ENCODE results near the gene ZNF319. TPM values are rescaled to one million over a fixed set of nuclear protein-coding genes. Genes with fewer than 3 reads are reported as not detected.

ZNF319 gene
- total and polyA plus RNA-seq, 2 of the 13 experiments (the other 11 are each of a cell fraction or from before 2014, with no cell fraction given), result 2.4 to 3.6 TPM

DNA sequence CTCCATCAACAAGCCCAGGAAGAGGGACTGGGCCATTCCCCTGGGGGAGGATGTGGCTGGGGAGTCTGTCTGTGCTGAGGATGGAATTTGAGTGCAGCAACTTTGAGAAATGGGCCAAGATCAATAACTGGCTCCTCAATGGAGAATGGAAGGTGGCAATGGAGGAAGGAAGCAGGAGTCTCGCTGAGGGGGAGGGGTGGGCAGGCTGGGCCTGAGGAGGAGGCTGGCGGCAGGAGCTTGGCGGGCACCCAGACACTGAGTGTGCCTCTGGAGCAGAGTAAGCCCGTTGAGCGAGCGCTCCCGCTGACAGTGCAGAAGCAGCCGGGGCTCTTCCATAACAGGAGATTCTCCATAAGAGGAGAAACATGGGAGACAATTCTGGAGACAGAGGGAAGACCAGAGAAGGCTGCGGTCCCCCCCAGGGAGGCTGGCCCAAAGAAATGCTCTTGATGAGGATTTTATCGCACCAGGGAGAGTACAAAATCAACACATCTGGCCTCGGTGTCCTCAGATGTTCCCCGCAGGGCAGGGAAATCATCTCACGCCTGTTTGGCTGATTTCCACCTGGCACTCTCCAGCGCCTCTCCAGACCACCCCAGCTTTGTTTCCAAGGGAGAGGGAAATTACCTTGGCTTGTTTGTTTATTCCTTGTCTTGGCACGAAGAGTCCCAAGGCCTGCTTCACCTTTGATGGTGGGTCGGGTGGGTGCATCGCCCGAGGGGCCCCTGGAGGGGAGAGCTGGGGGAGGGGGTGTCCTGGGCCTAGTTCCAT is 22.3 kb upstream of the ZNF319 start:
- no peak for ATAC-seq
- H3K9me3 ChIP-seq (ENCODE audit: low read length), result no peaks in the 10 kb centered on the region
- no peak for FAIRE-seq
- intact Hi-C loops (cut with micrococcal nuclease; ENCODE audit: unreplicated experiment) (loop anchor here (5.0 to 10.0 kb wide), 3 partner anchors 172 to 465 kb away; partner anchors contain the start of gene CSNK2A2), in situ Hi-C loops (cut with HindIII; ENCODE audit: extremely low pct_ligation_motif_present, low pct_unique_long_range_greater_than_20kb) (loop anchor here (5.0 kb wide), 1 partner anchor 105 kb away; the partner anchor contains the start of gene CFAP20)
- CTCF ChIA-PET (ENCODE audit: low intra/inter-chr PET ratio, low total read pairs), result no interaction called here
- H3K4me3 ChIP-seq (replicated peaks in 1 of 3; ENCODE audit: insufficient read depth in 1 of 3, low read depth in 2 of 3, low read length in 3 of 3), result no peak overlapping the region
- no peak for DNase-seq (ENCODE audit: low spot score)
- H3K36me3 ChIP-seq (replicated peaks in 1 of 2; ENCODE audit: control insufficient read depth in 1 of 2, insufficient read depth in 2 of 2, low read length in 2 of 2), result peaks cover 4 to 11% of the 10 kb centered on the region in 2 experiments; a peak in 4 of 5 replicates
- no TSS peak for BruUV-seq (replicated peaks)
- H3K79me2 ChIP-seq (ENCODE audit: insufficient read depth, low read length), result peaks cover 19% of the 10 kb centered on the region
- POLR2A ChIA-PET, result interaction anchor here (1.0 to 5.9 kb wide), 6 partner anchors 10 to 141 kb away, joined by 3 to 101 read pairs (median 18); partner anchors contain the start of genes CFAP20, USB1 and ZNF319
- 43% methylated on average over 18 of the region's 18 CpGs for WGBS (ENCODE audit: low lambda C conversion rate)
- no peaks in the 10 kb centered on the region for H3K27me3 ChIP-seq (ENCODE audit: control insufficient read depth in 1 of 2, insufficient read depth in 2 of 2, low read length in 2 of 2)
- H3K4me1 ChIP-seq (ENCODE audit: insufficient read depth, low read length), result peaks cover 35% of the 10 kb centered on the region
- H3K4me2 ChIP-seq (ENCODE audit: low read depth, low read length), result peak overlapping the region; percentile 22
- peaks cover under 1% of the 10 kb centered on the region; the same call in 1 of the 2 replicates for H4K20me1 ChIP-seq (ENCODE audit: insufficient read depth, low read length)
- H3K27ac ChIP-seq (ENCODE audit: extremely low read length, insufficient read depth, low read length), result no peak overlapping the region
- H3K9ac ChIP-seq (ENCODE audit: insufficient read depth, low read depth, low read length), result peak overlapping the region; percentile 39
- H2AFZ ChIP-seq (ENCODE audit: low read length), result no peak overlapping the region
- TF ChIP-seq ZNF687 (CRISPR knock-in tag; IDR thresholded peaks at IDR 0.05) (peak; percentile 28; the same call in 1 of the 2 replicates), PHF21A (CRISPR knock-in tag; IDR thresholded peaks at IDR 0.05) (peak; percentile 23; the same call in 1 of the 2 replicates), RBM39 (IDR thresholded peaks at IDR 0.05; ENCODE audit: low read depth, low read length, poor library complexity, severe bottlenecking) (no peak), ETS1 (CRISPR knock-in tag; IDR thresholded peaks at IDR 0.05) (no peak), PATZ1 (CRISPR knock-in tag; IDR thresholded peaks at IDR 0.05) (peak; percentile 37), ZBTB34 (CRISPR knock-in tag; IDR thresholded peaks at IDR 0.05) (no peak), FOXK1 (CRISPR knock-in tag; IDR thresholded peaks at IDR 0.05; ENCODE audit: borderline replicate concordance, low read depth) (no peak), ZNF891 (CRISPR knock-in tag; IDR thresholded peaks at IDR 0.05) (no peak), NR2C2 (CRISPR knock-in tag; IDR thresholded peaks at IDR 0.05; ENCODE audit: borderline replicate concordance) (no peak)
- TF ChIP-seq, protein P1, sequence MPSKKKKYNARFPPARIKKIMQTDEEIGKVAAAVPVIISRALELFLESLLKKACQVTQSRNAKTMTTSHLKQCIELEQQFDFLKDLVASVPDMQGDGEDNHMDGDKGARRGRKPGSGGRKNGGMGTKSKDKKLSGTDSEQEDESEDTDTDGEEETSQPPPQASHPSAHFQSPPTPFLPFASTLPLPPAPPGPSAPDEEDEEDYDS (CRISPR knock-in tag; IDR thresholded peaks at IDR 0.05), result no peak
